Left ventricle myocardium inferior (tissue), 1 donor: Measurements from ENCODE around the gene SLC39A11. TPM values are rescaled to one million over a fixed set of nuclear protein-coding genes. Genes with fewer than 3 reads are reported as not detected.
"Not testable (repeated sequence)": the region's sequence is repeated elsewhere in the genome, so short reads cannot be mapped to it uniquely, and the experiment has no call there.

Source experiments
- DNase-seq: peaks from one replicate; pipeline ENCODE4 v3.0.0-alpha.2; 2020
- H3K27ac ChIP-seq: fragments of 200-600 bp; replicated peaks from 2 replicates; pipeline ENCODE4 v1.8.0; 2021
- H3K27me3 ChIP-seq: fragments of 200-600 bp; 2 replicates; pipeline ENCODE4 v1.8.0; 2021; ENCODE audit warnings: low read depth
- H3K36me3 ChIP-seq: fragments of 200-600 bp; 2 replicates; pipeline ENCODE4 v1.8.0; 2021
- H3K4me1 ChIP-seq: fragments of 200-600 bp; 2 replicates; pipeline ENCODE4 v1.8.0; 2021
- H3K4me3 ChIP-seq: fragments of 200-600 bp; 2 replicates; pipeline ENCODE4 v1.8.0; 2021; ENCODE audit warnings: mild to moderate bottlenecking, moderate library complexity
- H3K9me3 ChIP-seq: fragments of 200-600 bp; replicated peaks from 2 replicates; pipeline ENCODE4 v1.8.0; 2021
- CTCF ChIP-seq: fragments of 200-600 bp; IDR thresholded peaks from 2 replicates; pipeline ENCODE4 v1.8.0; 2021; ENCODE audit warnings: antibody characterized with exemption, mild to moderate bottlenecking, borderline replicate concordance
- intact Hi-C: fragments of 100-400 bp; cut with micrococcal nuclease; formaldehyde crosslinking; loops from one replicate; pipeline ENCODE4 v1.11.0; 2022
- total RNA-seq: library from RNA; stranded (reverse); fragmentation: NEBNext Ultra II Directional; extraction: Animal tissue kit (Norgen Biotek cat#: 25700); gene quantifications from one replicate; pipeline ENCODE4 v1.2.1, GENCODE V29; 2021
- donor health status: DM: no; HTN: yes; CAD: no; lungs with severe emphysema.

SLC39A11 gene
- total RNA-seq, 1 donor from 2014 or later = 6.4 TPM

DNA sequence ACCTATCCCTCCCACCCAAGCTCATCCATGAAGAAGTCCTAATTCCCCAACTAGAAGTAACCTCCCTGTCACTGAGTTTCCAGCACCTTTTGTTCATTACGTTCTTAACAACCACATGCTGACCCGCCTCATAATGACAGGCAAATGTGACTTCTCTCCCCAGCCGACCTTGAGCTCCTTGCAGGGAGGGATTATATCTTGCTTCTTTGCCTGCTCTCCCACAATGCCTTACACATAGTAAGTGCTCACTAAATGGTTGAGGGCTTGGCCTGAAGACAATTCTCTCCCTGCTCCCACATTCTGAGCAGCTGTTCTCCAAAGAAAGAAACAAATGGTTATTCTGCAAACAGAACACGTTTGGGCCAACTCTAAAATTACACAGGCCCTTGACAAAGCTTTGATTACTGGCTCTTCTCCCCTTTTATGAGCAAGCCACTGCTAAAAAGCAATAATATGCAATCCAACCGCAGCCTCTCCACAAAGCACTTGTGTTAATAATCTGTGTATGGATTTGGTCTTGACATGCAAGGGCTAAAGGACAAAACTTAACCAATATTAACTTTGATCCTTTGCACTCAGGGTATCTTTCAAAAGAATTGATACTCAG, 23.2 kb downstream of the SLC39A11 start:
- intact Hi-C loops = no loop called here
- DNase-seq = no peak
- Histone ChIP-seq H3K9me3 (no peaks in the 10 kb centered on the region), H3K36me3 (peaks cover 7% of the 10 kb centered on the region), H3K4me3 (no peak overlapping the region), H3K27ac (no peak overlapping the region), H3K27me3 (no peaks in the 10 kb centered on the region), H3K4me1 (peaks cover 18% of the 10 kb centered on the region)
- TF ChIP-seq CTCF = no peak

DNA sequence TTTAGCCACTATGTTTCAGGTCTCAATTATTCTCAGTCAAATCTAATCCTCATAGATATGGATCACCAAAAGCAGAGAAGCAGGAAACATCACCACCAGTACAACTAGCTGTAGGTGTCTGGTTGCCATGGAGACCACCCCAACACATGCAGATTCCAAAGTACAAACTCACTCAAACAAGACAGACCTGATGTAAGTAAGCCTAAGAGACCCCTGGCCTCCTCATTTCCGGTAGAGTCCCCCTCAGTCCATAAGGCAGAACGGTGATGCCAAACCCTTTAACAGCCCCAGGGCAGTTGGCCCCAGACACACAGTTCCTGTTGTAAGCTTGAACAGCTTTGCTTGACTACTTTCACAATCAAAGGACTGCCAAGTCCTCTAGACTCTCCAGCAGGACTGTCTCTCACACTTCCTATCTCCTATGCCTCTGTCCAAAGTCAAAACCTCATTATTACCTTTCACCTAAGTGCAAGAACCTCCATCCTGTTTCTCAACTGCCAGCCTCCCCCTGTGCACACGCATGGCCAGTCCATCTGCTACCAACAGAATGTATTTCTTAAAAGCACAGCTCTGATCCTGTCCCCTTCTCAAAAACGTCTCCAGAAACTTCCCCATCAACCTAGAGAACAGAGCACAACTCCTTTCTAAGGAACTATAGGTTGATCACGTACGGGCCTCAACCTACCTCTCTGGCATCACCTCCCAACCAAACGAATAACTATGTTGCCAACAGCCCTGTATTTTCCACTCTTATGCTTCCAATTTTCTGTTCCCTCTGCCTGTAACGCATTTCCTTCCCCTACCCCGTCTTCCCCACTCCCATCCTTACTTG, 23.9 kb downstream of the SLC39A11 start:
- no peak for TF ChIP-seq CTCF
- Histone ChIP-seq H3K27me3 (no peaks in the 10 kb centered on the region), H3K27ac (peak overlapping the region; percentile 17), H3K36me3 (peaks cover 6% of the 10 kb centered on the region), H3K9me3 (no peaks in the 10 kb centered on the region), H3K4me3 (no peak overlapping the region), H3K4me1 (peaks cover 23% of the 10 kb centered on the region)
- DNase-seq = no peak
- intact Hi-C loops = no loop called here

- intact Hi-C loops, H3K36me3 ChIP-seq, H3K9me3 ChIP-seq, H3K27me3 ChIP-seq, H3K4me3 ChIP-seq, DNase-seq: not testable (repeated sequence)
- Histone ChIP-seq H3K27ac (peak overlapping the region; percentile 17), H3K4me1 (peaks cover 23% of the 10 kb centered on the region)
Measured at GRCh38 chr17:73067699-73068098, 24.8 kb downstream of the SLC39A11 start.

- no peak for TF ChIP-seq CTCF
- DNase-seq = no peak
- Histone ChIP-seq H3K4me1 (peaks cover 23% of the 10 kb centered on the region), H3K4me3 (no peak overlapping the region), H3K27ac (no peak overlapping the region), H3K27me3 (no peaks in the 10 kb centered on the region), H3K9me3 (no peaks in the 10 kb centered on the region), H3K36me3 (no peaks in the 10 kb centered on the region)
- intact Hi-C loops = no loop called here
Measured at GRCh38 chr17:73067075-73067474, 25.4 kb downstream of the SLC39A11 start.

DNA sequence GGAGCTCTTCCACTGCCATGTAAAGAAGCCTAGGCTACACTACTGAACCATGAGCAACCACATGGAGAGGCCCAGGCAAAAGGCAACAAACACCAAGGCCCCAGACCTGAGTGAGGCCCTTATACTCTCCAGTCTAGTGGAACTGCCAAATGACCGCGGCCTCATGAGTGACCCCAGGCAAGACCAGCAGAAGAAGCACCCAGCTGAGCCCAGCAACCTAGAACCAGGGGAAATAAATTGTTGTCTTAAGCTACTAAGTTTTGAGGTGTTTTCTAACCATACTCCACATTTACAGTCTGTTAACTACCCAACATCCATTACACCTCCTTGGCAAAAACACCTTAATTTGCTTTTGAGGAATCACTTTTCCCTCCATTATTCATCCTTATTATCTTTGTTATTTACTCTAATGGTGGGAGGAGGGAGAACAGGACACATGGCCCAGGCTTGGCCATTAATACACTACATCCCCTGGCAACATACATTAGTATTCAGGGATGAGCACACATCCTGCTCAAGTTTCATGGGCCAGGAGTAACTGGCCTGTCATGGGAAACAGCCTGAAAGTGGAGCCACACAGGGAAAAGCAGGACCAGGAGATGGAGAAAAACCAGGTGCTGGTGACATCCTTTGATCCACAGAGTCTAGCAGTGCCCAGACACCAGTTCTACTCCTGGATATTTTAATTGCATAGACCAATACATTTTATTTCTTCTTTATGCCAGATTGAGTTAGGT, 26.2 kb downstream of the SLC39A11 start:
- DNase-seq = no peak
- H3K4me1 ChIP-seq = peaks cover 19% of the 10 kb centered on the region
- no peak for TF ChIP-seq CTCF
- no peaks in the 10 kb centered on the region for H3K36me3 ChIP-seq
- H3K4me3 ChIP-seq = no peak overlapping the region
- intact Hi-C loops = no loop called here
- H3K27me3 ChIP-seq = no peaks in the 10 kb centered on the region
- no peaks in the 10 kb centered on the region for H3K9me3 ChIP-seq
- H3K27ac ChIP-seq = no peak overlapping the region

GRCh38 chr17:73065376-73065775, 27.1 kb downstream of the SLC39A11 start:
- DNase-seq = no peak
- Histone ChIP-seq H3K27ac (peak overlapping the region; percentile 62), H3K27me3 (no peaks in the 10 kb centered on the region), H3K9me3 (no peaks in the 10 kb centered on the region), H3K4me1 (peaks cover 15% of the 10 kb centered on the region), H3K36me3 (no peaks in the 10 kb centered on the region), H3K4me3 (no peak overlapping the region)
- TF ChIP-seq CTCF = no peak
- intact Hi-C loops = no loop called here
